Right atrium auricular region (tissue), 2 donors: ENCODE data around the gene SCAI. TPM values are rescaled to one million over a fixed set of nuclear protein-coding genes. Genes with fewer than 3 reads are reported as not detected.

ENCODE experiments used
- DNase-seq: peaks from one replicate; pipeline ENCODE4 v3.0.0-alpha.2; 2019; ENCODE audit warnings: low spot score
- H3K27ac ChIP-seq, 2 donors: fragments of 200-600 bp; sonication (generic); 1 replicate in 1 of 2; 2 replicates in 1 of 2; pipeline ENCODE4 v1.5.1; 2016 to 2019
- H3K27me3 ChIP-seq, 2 donors: fragments of 200-600 bp; sonication (generic); one replicate each; pipeline versions ENCODE4 v1.5.1 to v1.6.0; 2017 to 2019
- H3K36me3 ChIP-seq: fragments of 200-600 bp; sonication (generic); one replicate; pipeline ENCODE4 v1.5.1; 2016
- H3K4me1 ChIP-seq, 2 donors: fragments of 200-600 bp; sonication (generic); one replicate each; pipeline versions ENCODE4 v1.5.1 to v1.6.0; 2017 to 2019
- H3K4me3 ChIP-seq, 2 donors: fragments of 200-600 bp; sonication (generic); 1 replicate in 1 of 2; 2 replicates in 1 of 2; pipeline ENCODE4 v1.5.1; 2017 to 2019; ENCODE audit warnings: mild to moderate bottlenecking in 1 of 2, moderate library complexity in 1 of 2
- H3K9me3 ChIP-seq, 2 donors: fragments of 200-600 bp; sonication (generic); one replicate each; pipeline ENCODE4 v1.5.1; 2019
- total RNA-seq, 2 donors: library from RNA; depleted of rRNA; stranded (reverse); fragments of >200 nt; gene quantifications; one replicate each; pipeline ENCODE4 v1.1.0, GENCODE V29; 2016
- TF ChIP-seq, protein P1 (sequence below), 2 donors: fragments of 200-600 bp; sonication (generic); IDR thresholded peaks; one replicate each; pipeline ENCODE4 v1.5.1; 2019; ENCODE audit warnings: antibody characterized with exemption in 2 of 2

The SCAI gene
- total RNA-seq, 2 donors from 2014 or later, result 4.0 to 5.3 TPM

GRCh38 chr9:124914753-124915405, 228.4 kb downstream of the SCAI start:
- peaks cover 44% of the 10 kb centered on the region for H3K36me3 ChIP-seq
- no peak overlapping the region for H3K27ac ChIP-seq

GRCh38 chr9:124913378-124913777, 229.9 kb downstream of the SCAI start:
- peaks cover 43% of the 10 kb centered on the region for H3K36me3 ChIP-seq
- no peaks in the 10 kb centered on the region for H3K9me3 ChIP-seq
- H3K4me3 ChIP-seq, result no peak overlapping the region
- H3K27ac ChIP-seq, result no peak overlapping the region
- H3K27me3 ChIP-seq, result no peaks in the 10 kb centered on the region
- TF ChIP-seq, protein P1, sequence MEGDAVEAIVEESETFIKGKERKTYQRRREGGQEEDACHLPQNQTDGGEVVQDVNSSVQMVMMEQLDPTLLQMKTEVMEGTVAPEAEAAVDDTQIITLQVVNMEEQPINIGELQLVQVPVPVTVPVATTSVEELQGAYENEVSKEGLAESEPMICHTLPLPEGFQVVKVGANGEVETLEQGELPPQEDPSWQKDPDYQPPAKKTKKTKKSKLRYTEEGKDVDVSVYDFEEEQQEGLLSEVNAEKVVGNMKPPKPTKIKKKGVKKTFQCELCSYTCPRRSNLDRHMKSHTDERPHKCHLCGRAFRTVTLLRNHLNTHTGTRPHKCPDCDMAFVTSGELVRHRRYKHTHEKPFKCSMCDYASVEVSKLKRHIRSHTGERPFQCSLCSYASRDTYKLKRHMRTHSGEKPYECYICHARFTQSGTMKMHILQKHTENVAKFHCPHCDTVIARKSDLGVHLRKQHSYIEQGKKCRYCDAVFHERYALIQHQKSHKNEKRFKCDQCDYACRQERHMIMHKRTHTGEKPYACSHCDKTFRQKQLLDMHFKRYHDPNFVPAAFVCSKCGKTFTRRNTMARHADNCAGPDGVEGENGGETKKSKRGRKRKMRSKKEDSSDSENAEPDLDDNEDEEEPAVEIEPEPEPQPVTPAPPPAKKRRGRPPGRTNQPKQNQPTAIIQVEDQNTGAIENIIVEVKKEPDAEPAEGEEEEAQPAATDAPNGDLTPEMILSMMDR (IDR thresholded peaks at IDR 0.05), result no peak
- no peaks in the 10 kb centered on the region for H3K4me1 ChIP-seq
- DNase-seq, result no peak

More at GRCh38 chr9:124914753-124915405, 228.4 kb downstream of the SCAI start:
- Histone ChIP-seq H3K4me3 (no peak overlapping the region), H3K4me1 (no peaks in the 10 kb centered on the region), H3K9me3 (no peaks in the 10 kb centered on the region), H3K27me3 (no peaks in the 10 kb centered on the region)
- TF ChIP-seq, protein P1 (IDR thresholded peaks at IDR 0.05), result no peak
- DNase-seq, result no peak

DNA sequence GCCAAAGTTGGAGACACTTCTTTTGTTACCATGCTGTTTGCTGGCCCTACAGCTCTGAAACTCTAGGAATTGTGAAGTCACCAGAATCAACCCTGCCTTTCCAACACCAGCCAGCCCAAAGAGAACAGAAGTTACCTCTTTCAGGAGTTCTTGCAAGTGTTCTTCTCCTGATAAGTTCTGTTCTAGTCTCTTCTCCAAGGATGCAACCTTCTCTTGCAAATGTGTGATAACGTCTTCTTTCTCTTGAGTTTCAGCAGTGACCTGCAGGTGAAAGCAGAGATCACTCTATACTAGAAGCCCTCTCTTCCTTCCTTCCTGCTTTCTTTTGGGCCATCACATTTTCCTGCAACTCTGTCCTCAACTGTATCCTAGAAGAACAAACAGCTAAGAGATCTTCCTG, 231.6 kb downstream of the SCAI start:
- H3K9me3 ChIP-seq, result no peaks in the 10 kb centered on the region
- TF ChIP-seq, protein P1 (IDR thresholded peaks at IDR 0.05), result no peak
- no peak overlapping the region for H3K4me3 ChIP-seq
- no peaks in the 10 kb centered on the region for H3K4me1 ChIP-seq
- H3K36me3 ChIP-seq, result peaks cover 51% of the 10 kb centered on the region
- H3K27ac ChIP-seq, result no peak overlapping the region
- no peak for DNase-seq
- no peaks in the 10 kb centered on the region for H3K27me3 ChIP-seq

GRCh38 chr9:124908098-124908497, 235.2 kb downstream of the SCAI start:
- Histone ChIP-seq H3K4me1 (no peaks in the 10 kb centered on the region), H3K4me3 (no peak overlapping the region), H3K9me3 (no peaks in the 10 kb centered on the region), H3K27me3 (no peaks in the 10 kb centered on the region), H3K36me3 (peaks cover 59% of the 10 kb centered on the region), H3K27ac (no peak overlapping the region)
- TF ChIP-seq, protein P1 (IDR thresholded peaks at IDR 0.05), result no peak
- no peak for DNase-seq

DNA sequence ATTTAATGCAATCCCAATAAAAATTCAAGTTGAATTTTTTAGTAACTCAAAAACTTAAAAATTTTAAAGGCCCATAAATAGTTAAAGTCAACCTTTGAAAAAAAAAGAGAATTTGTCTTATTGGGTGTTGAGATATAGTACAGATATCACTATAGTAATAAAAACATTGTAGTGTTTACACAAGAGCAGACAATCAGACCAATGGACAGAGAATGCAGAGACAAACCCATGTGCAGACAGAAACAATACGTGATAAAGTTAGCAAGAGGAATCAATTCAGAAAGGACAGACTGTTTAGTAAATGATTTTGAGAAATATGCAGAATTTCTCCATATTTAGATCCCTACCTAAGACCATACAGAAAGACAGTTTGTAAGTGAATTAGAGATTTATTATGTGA, 236.4 kb downstream of the SCAI start:
- peaks cover 49% of the 10 kb centered on the region for H3K36me3 ChIP-seq
- H3K9me3 ChIP-seq, result no peaks in the 10 kb centered on the region
- H3K4me3 ChIP-seq, result no peak overlapping the region
- no peak for DNase-seq
- no peaks in the 10 kb centered on the region for H3K27me3 ChIP-seq
- no peak overlapping the region for H3K27ac ChIP-seq
- TF ChIP-seq, protein P1 (IDR thresholded peaks at IDR 0.05), result no peak
- no peaks in the 10 kb centered on the region for H3K4me1 ChIP-seq

GRCh38 chr9:124899845-124900244, 243.5 kb downstream of the SCAI start:
- no peaks in the 10 kb centered on the region for H3K9me3 ChIP-seq
- no peak overlapping the region for H3K27ac ChIP-seq
- TF ChIP-seq, protein P1 (IDR thresholded peaks at IDR 0.05), result no peak
- H3K4me1 ChIP-seq, result no peaks in the 10 kb centered on the region
- peaks cover 32% of the 10 kb centered on the region for H3K36me3 ChIP-seq
- H3K27me3 ChIP-seq, result no peaks in the 10 kb centered on the region
- no peak overlapping the region for H3K4me3 ChIP-seq
- no peak for DNase-seq
